SK-N-SH treated with all-trans-retinoic acid at 6 μM for 48 hours (cell line): Measurements from ENCODE around the gene SCMH1.

Experiments used
- ARNTL ChIP-seq: fragments of 450-650 bp; formaldehyde crosslinking; IDR thresholded peaks from 2 replicates; pipeline ENCODE4 v1.5.0; 2020; ENCODE audit warnings: low read depth, mild to moderate bottlenecking, moderate library complexity, borderline replicate concordance
- CSDC2 ChIP-seq: fragments of 250-450 bp; sonication (Bioruptor Pico); IDR thresholded peaks from 2 replicates; pipeline ENCODE4 v1.5.0; 2020; ENCODE audit warnings: mild to moderate bottlenecking, moderate library complexity
- OSR1 ChIP-seq: fragments of 250-450 bp; sonication (Bioruptor Pico); IDR thresholded peaks from 2 replicates; pipeline ENCODE4 v1.8.0; 2022; ENCODE audit warnings: moderate library complexity, mild to moderate bottlenecking, inconsistent platforms
- PPARA ChIP-seq: fragments of 250-450 bp; sonication (Bioruptor Pico); IDR thresholded peaks from 2 replicates; pipeline ENCODE4 v1.5.0; 2020; ENCODE audit warnings: mild to moderate bottlenecking, borderline replicate concordance
- RARB ChIP-seq: fragments of 250-450 bp; sonication (Bioruptor Pico); IDR thresholded peaks from 2 replicates; pipeline ENCODE4 v1.8.0; 2021; ENCODE audit warnings: mild to moderate bottlenecking, moderate library complexity
- ZC3H10 ChIP-seq: fragments of 250-450 bp; sonication (Bioruptor Pico); IDR thresholded peaks from 2 replicates; pipeline ENCODE4 v1.5.1; 2021; ENCODE audit warnings: mild to moderate bottlenecking, moderate library complexity
- TF ChIP-seq, protein P1 (sequence below): fragments of 250-450 bp; sonication (Bioruptor Pico); IDR thresholded peaks from 2 replicates; pipeline ENCODE4 v1.5.0; 2020; ENCODE audit warnings: mild to moderate bottlenecking, moderate library complexity
- TF ChIP-seq, protein P2 (sequence below): fragments of 250-450 bp; sonication (Bioruptor Pico); IDR thresholded peaks from 2 replicates; pipeline ENCODE4 v1.8.0; 2021; ENCODE audit warnings: low read depth, mild to moderate bottlenecking, moderate library complexity, borderline replicate concordance
- TF ChIP-seq, protein P3 (sequence below): fragments of 250-450 bp; sonication (Bioruptor Pico); IDR thresholded peaks from 2 replicates; pipeline ENCODE4 v1.5.1; 2020; ENCODE audit warnings: low read depth, mild to moderate bottlenecking, moderate library complexity
- TF ChIP-seq, protein P4 (sequence below): fragments of 250-450 bp; sonication (Bioruptor Pico); IDR thresholded peaks from 2 replicates; pipeline ENCODE4 v1.8.0; 2020; ENCODE audit warnings: mild to moderate bottlenecking, moderate library complexity, borderline replicate concordance

DNA sequence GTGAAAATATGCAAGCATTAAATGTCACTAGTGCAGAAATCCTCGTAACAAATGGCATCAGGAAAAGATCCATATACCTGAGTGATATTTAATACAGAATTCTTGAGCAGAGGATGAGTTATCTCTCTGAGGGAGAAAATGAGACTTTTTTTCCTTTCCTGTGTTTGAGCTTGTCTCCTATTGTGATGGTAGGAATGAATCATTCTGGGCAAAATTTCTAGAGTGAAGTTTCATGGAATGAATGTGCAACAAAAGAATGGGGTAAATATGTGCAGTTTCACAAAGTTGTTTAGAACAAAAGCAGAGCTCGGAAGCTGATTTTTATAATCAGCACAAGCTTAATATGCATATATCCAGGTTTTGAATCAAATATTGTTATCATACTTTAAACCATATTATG is 258.0 kb downstream of the SCMH1 start:
- TF ChIP-seq, protein P1, sequence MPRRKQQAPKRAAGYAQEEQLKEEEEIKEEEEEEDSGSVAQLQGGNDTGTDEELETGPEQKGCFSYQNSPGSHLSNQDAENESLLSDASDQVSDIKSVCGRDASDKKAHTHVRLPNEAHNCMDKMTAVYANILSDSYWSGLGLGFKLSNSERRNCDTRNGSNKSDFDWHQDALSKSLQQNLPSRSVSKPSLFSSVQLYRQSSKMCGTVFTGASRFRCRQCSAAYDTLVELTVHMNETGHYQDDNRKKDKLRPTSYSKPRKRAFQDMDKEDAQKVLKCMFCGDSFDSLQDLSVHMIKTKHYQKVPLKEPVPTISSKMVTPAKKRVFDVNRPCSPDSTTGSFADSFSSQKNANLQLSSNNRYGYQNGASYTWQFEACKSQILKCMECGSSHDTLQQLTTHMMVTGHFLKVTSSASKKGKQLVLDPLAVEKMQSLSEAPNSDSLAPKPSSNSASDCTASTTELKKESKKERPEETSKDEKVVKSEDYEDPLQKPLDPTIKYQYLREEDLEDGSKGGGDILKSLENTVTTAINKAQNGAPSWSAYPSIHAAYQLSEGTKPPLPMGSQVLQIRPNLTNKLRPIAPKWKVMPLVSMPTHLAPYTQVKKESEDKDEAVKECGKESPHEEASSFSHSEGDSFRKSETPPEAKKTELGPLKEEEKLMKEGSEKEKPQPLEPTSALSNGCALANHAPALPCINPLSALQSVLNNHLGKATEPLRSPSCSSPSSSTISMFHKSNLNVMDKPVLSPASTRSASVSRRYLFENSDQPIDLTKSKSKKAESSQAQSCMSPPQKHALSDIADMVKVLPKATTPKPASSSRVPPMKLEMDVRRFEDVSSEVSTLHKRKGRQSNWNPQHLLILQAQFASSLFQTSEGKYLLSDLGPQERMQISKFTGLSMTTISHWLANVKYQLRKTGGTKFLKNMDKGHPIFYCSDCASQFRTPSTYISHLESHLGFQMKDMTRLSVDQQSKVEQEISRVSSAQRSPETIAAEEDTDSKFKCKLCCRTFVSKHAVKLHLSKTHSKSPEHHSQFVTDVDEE: no peak
- TF ChIP-seq, protein P2, sequence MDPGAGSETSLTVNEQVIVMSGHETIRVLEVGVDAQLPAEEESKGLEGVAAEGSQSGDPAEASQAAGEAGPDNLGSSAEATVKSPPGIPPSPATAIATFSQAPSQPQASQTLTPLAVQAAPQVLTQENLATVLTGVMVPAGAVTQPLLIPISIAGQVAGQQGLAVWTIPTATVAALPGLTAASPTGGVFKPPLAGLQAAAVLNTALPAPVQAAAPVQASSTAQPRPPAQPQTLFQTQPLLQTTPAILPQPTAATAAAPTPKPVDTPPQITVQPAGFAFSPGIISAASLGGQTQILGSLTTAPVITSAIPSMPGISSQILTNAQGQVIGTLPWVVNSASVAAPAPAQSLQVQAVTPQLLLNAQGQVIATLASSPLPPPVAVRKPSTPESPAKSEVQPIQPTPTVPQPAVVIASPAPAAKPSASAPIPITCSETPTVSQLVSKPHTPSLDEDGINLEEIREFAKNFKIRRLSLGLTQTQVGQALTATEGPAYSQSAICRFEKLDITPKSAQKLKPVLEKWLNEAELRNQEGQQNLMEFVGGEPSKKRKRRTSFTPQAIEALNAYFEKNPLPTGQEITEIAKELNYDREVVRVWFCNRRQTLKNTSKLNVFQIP (CRISPR knock-in tag): no peak
- TF ChIP-seq, protein P3, sequence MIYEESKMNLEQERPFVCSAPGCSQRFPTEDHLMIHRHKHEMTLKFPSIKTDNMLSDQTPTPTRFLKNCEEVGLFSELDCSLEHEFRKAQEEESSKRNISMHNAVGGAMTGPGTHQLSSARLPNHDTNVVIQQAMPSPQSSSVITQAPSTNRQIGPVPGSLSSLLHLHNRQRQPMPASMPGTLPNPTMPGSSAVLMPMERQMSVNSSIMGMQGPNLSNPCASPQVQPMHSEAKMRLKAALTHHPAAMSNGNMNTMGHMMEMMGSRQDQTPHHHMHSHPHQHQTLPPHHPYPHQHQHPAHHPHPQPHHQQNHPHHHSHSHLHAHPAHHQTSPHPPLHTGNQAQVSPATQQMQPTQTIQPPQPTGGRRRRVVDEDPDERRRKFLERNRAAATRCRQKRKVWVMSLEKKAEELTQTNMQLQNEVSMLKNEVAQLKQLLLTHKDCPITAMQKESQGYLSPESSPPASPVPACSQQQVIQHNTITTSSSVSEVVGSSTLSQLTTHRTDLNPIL (CRISPR knock-in tag): no peak
- TF ChIP-seq ARNTL (no peak), RARB (CRISPR knock-in tag) (no peak), CSDC2 (CRISPR knock-in tag) (no peak), OSR1 (no peak), PPARA (CRISPR knock-in tag) (no peak), ZC3H10 (no peak)
- TF ChIP-seq, protein P4, sequence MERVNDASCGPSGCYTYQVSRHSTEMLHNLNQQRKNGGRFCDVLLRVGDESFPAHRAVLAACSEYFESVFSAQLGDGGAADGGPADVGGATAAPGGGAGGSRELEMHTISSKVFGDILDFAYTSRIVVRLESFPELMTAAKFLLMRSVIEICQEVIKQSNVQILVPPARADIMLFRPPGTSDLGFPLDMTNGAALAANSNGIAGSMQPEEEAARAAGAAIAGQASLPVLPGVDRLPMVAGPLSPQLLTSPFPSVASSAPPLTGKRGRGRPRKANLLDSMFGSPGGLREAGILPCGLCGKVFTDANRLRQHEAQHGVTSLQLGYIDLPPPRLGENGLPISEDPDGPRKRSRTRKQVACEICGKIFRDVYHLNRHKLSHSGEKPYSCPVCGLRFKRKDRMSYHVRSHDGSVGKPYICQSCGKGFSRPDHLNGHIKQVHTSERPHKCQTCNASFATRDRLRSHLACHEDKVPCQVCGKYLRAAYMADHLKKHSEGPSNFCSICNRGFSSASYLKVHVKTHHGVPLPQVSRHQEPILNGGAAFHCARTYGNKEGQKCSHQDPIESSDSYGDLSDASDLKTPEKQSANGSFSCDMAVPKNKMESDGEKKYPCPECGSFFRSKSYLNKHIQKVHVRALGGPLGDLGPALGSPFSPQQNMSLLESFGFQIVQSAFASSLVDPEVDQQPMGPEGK (CRISPR knock-in tag): no peak
